Fibroblast of skin of right quadriceps (primary cell): ENCODE results near the gene GPR3.

ENCODE experiments used
- DNase-seq: peaks from one replicate; pipeline ENCODE4 v3.0.0-alpha.2; 2013

GPR3 gene

DNA sequence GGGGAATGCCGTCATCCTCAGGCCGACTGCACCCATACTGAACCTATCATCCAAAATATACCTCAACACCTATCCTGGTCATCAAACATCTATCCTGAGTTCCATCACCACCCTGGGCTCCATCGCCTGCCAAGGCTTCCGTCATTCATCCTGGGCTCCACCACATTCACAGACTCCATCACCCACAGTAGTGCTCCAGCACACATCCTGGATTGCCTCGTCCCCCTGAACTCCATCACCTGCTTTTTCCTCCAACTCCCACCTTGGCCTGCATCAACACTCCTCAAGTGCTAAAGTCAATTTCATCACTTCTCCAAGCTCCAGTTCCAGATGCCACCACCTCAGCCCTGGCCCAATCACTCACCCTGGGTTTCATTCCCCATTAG lies 33.5 kb upstream of the GPR3 start:
- DNase-seq, result no peak

DNA sequence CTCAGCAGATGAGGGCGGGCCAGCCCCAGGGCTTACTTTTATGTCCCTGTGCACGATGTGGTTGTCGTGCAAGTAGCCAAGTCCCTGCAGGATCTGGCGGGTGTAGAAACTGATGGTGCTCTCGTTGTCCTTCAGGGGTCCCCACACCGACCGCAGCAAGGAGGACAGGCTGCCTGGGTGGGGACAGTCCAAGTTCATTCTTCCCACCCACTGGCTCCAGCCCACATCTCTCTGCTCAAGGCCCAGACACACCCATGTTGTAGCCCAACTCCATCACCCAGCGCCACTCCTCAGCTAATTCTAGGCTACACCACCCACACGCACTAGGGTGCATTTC lies 32.6 kb upstream of the GPR3 start:
- no peak for DNase-seq

DNA sequence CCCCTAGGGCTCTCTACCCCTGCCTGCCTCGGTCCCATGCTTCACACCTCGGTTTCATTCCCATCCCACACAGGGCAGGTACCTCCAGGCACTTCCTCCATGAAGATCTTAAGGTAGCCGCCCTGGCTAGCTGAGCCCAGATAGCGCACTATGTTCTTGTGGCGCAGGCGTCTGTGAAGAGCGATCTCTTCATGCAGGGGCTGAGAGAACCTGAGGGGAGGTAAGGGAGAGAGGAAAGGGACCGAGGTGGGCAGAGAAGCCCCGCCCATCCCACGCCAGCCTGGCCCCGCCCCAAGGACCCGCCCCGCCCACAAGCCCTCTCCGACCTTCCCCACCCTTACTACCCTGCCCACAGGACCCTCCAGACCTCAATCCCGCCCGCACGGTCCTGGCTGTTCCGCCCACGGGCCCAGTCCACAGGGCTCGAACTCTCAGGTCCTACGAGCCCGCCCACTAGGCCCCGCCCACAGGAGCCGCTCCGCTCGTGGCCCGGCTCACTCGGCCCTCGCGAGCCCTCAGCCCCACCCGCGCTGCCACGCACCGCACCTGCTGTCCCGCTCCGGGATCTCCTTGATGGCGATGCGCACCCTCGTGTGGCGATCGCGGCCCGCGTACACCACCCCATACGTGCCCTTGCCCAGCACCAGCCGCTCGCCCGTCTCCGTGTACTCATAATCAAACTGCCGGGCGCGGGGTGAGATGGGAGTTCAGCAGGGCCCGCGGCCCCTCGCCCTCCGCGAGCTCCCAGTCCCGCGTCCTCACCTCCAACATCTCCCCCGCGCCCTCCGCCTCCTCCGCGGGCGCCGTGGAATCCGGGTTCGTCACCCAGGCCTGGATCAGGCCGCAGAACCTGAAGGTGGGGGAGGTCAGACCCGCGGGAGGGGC lies 32.0 kb upstream of the GPR3 start:
- DNase-seq, result no peak

DNA sequence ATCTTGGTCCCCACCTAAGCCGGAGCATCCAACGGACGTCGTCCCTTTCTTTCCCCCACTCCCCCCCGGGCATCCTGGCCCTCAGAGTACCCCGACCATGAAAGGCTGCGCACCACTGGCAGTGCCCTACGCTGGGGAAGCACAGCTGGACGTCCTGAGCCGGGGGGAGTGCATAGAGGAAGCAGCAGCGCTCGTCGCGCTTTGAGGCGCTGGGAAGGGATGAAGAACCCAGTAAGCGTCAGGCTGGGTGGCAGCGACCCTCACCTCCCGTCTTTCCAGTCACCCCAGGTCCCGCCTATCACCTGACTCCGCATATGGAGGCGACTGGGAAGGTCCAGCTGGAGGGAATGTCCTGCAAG lies 31.4 kb upstream of the GPR3 start:
- no peak for DNase-seq

DNA sequence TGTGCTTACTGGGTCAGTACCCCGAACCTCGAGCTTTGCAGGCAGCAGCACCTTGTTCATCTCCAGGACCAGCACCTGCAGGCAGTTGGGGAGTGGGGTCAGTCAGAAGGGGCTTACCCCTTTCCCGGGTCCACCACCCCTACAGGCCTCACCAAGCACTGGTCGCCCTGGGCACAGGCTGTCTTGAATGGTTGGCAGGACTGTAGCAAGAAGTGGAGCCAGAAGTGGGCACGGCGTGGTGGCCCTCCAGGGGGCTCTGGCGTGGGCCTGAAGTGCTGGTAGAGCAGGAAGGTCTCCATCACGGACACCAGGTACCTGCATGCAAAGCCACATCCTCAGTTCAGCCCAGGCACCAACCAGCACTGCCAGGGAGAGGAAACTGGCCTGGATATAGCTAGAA lies 30.9 kb upstream of the GPR3 start:
- no peak for DNase-seq

DNA sequence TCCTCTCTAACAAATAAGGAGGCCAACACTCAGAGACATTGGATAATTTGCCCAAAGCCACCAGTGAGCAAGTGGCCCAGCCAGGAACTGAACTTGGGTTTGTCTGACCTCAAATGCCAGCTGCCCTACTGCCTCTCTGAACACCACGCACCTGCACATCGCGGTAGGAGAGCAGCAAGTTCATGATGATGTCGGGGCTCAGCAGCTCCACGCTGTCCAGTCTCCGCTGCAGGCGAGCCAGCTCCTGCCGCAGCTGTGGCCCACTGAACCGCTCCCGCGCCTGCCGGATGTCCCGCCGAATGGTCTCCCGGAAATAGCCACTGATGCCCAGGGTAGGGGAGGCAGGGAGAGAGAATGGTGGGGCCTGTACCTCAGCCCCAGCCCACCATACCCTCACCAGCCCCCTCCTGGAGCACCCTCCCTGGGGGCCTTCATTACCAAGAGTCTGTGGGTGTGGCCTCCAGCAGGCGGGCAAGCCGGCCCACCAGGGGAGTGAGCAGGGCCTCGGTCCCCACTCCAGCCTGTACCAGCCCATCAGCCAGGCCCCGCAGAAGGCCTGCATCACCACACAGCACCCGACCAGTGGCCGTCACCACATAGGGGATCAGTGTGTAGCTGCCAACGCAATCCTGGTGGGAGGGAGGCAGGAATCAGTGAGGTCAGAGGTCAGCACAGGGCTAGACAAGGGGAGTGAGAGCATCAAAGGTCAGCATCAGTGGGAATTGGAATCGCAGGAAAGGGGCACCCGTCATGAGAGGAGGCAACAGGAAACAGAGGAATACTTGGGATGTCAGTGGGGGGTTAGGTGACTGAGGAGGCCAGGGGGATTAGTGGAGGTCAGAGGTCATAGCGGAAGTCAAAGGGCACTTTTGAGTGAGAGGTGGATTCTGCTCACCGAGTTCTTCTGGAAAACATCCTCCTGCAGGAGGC lies 28.4 kb upstream of the GPR3 start:
- no peak for DNase-seq

DNA sequence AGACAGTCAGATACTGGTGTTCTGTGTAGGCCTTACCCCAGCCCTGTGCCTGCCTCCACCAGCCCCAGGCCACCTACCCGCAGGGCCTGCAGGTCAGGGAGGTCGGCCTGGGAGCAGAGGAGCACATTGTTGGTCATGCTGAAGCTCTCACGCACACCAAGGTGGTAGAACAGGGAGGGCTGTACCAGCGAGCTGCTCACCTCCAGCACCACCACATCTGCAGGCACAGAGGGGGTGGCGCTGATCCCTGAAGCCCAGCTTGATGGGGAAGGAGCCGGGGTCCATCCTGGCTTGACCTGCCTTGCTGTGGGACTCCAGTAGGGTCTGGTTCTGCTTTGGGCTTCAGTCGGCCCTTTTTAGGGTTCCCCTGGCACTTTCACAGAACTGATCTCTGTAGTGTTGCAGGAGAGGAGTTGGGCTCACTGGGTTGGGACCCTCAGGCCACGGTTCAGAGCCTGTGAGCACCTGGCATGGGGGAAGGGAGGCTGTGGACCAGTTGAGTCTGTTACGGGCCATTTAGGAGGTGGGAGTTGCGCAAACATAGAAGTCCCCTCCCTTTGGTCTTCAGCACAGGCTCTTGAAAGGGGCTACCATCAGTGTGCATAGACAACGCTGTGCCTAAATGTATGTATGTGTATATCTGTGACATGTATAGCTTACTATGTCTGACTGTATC lies 27.6 kb upstream of the GPR3 start:
- no peak for DNase-seq

DNA sequence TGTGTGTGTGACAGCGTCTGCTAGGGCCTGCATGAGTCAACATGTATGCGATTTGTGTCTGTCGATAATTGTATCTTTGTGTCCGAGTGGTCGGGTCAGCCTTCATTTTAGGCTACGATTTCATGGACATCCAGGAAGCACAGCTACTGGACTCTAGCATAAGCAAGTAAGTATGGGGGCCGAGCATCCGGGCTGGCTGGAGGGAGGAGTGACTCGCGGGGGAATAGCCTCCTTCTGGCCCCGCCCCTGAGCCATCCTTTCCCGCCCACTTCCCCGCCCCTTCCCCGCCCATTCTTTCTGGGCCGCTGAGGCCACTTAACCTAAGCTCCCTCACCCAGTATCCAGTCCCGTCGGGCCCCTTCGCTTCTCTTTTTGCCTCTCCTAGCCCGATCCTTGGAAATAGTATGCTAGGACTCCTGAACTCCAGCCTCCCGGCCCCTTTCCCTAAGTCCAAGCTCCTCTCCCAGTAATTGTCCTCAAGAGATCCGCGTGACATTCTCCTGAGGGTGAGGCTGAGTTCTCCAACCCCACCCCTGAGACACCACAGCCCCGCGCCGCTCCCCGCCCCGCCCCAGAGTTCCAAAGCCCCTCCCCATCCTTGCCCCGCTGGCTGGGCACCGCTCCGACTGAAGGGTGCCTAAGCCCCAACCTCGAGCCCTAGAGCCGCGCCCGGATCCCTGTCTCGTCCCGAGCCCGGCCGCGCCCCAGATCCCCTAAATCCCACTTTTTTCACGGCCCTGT lies 26.9 kb upstream of the GPR3 start:
- peak; percentile 88 for DNase-seq

DNA sequence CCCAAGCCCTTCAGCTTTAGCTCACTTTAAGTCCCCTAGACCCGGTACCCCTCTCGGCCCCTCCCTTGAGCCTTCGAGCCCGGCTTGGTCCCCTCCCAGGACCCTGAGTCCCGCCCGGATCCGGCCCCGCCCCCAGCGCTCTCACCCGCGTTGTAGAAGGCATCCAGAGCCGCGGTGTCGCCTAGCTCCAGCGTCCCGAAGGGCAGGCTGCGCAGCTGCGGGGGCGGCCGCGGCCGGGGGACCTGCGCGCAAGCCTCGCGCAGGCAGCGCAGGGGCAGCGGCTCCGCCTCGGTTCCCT lies 26.4 kb upstream of the GPR3 start:
- peak; percentile 82 for DNase-seq

DNA sequence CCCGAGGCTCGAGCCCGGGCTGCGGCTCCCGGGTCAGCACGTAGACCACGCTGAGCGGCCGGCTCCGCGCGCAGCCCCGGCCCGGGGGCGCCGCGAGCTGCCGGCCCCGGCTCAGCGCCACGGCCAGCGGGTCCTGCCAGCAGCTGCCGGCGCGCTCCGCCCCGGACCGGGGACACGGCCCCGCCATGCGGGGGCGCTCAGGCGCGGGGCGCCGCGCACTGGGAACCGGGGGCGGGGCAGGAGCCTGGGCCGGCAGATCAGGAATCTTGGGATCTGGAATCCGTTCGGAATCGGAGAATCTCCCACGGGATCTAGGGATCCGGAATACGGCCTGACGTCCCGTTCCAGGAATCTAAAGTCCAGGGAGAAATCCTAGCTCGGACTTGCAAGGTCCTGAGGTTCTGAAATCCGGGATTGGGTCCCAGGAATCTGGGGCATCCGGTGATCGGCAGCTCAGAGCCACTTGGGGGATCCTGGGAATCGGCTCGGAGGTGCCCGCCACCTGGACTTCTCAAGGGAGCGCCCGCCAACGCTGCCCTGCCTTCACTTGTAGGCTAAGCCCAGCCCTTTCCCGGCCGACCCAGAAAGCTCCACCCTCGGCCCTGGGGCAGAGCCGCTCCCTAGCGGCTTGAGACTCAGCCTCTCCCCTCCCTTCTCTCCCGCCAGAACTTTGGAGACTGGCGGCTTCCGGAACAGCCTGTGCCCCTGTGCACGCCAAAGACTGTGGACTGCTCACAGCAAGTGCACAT lies 25.8 kb upstream of the GPR3 start, which contains the start of gene MAP3K6:
Gene MAP3K6, minus strand, starts transcription at position 551 of the 749 bp plus-strand sequence. Its CDS starts 364 bp downstream, at position 187.
- peak; percentile 73 for DNase-seq

DNA sequence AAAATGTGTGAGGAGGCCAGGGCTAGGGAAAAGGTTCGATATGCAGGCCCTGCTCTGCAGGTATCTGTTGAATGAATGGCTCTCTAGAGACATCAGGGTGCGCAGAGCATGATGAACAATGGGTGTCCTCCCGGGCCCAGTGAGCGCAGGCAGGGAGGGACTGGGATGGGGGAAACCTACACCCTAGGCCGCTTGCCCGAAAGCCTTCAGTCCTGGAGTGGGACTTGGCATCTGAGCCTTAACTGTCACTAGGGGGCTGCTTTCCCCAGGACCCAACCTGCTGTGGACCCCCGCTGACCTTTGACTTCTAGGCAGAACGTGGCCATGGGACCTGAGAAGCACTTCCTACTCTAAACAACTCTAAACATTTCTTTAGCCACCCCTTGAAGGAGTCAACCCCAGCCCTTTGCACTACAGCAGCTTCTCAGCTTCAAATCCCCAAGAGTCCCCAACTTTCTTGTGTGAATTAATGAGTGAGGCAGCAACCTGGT lies 25.2 kb upstream of the GPR3 start:
- DNase-seq, result no peak

DNA sequence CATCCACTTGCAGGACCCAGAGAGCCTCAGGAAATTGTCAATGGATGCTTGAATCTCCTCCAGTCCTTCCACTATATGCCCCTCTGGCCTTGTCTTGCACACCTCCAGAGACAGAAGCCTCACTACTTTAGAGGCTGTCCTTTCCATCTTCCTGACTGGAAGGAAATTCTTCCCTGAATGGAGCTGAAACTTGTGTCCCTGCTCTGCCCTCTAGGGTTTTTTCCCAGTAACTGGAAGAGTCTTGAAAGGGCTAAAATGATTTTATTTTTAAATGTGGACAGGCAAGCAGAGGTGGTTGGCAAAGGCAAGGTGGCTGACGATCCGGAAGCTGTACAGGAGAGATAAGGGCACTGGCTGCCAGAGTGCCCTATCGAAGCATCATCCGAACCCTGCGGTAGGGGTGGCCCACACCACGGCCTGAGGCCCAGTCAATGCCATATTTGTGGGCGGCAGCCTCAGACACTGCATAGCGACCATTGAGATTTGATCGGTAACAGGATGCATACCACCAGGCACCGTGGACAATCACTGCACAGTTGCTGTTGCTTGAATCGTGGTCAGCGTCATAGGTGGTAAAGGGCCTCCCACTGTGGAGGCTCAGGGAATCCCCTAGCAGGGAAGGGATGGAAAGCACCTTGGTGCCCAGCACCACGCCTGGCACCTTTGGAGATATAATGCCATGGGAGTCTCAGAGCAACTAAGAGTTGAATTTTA lies 23.4 kb upstream of the GPR3 start:
- DNase-seq, result no peak

DNA sequence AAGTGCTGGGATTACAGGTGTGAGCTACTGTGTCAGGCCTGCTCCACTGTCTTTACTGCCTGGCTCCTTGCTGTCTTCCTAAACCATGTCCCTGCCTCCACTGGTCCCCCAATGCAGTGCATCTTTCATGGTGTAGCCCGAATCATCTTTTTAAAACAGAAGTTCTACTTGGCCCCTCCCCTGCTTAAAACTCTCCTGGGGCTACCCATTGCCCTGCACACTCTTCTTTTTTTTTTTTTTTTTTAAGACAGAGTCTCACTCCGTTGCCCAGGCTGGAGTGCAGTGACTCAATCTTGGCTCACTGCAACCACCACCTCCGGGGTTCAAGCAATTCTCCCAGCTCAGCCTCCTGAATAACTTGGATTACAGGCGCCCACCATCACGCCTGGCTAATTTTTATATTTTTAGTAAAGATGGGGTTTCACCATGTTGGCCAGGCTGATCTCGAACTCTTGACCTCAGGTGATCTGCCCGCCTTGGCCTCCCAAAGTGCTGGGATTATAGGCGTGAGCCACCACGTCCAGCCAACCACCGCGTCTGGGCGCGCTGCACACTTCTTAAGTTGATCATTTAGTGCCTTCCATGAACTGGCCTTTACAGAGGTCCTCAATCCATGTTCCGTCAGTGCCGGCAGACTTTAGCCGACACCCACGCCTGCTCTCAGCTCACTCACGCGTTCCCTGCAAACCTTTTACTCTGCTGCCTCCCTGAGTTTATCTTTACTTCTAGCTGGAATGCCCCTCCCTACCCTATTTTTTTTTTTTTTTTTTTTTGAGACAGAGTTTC lies 20.2 kb upstream of the GPR3 start:
- DNase-seq, result no peak

DNA sequence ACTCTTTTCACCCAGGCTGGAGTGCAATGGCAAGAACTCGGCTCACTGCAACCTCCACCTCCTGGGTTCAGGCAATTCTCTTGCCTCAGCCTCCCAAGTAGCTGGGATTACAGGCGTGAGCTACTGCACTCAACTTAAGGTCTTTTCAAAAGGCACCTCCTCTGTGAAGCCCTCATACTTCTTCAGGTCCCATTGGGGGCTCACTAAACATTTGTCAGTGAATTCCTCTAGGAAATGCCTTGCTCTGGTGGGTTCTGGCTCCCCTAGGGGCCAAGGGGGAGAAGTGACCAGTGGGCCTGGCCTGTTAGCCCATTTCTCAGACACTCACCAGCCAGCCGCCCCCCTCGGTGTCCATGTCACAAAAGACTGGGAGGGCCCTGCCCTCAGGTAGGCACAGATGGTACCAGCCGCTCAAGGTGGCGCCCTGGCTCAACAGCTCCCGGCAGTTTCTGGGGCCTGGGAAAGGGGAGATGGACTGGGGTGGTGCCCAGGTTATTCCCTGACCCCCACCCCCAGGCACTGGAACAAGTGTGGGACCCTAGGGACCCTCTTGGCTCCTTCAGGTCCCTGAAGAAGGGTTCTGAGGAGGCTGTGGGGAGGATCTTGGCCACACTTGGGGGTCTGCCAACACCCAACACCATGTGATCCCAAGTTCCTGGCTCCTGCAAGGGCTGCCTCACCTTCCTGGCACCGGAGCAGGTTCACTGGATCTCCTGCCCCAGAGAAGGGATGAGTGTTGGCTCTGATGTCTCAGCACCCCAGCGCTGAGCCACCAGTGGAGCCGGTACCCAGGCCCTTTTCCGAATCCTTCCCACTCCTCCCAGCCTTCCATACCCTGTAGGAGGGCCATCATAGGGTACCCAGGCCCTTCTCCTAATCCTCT lies 19.4 kb upstream of the GPR3 start:
- DNase-seq, result no peak

DNA sequence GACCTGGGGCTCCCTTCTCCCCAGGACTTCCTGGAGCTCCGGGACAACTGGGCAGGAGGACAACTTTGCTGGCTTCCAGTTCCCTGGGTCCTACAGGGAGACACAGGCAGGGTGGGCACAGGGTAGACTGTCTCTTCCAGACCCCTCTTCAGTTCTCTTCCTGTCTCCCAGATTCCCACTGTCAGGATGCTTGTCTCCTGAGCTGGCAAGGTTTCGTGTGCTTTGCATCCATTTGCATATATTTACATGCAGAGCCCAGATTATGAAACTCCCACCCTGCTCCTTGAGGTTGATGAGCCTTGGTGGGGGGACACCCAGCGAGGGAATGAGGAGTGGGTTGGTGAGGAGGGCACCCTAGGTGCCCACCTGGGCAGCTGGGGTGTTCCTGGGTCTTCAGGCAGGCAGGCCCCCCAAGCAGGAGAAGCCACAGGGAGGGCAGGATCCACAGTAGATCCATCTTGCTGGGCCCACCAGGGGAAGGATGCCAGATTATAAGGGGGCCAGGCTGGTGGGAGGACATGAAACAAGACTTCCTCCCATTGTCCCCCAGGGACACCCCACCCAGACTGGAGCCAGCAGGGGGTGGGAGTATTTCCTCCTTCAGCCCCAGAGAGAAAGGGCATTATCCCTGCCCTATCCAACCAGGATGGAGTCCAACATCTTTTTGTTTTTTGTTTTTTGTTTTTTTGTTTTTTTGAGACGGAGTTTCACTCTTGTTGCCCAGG lies 17.9 kb upstream of the GPR3 start, which contains the start of gene FCN3:
Gene FCN3, minus strand, starts transcription at position 463 of the 725 bp plus-strand sequence. Its CDS starts 6 bp downstream, at position 457.
- no peak for DNase-seq

DNA sequence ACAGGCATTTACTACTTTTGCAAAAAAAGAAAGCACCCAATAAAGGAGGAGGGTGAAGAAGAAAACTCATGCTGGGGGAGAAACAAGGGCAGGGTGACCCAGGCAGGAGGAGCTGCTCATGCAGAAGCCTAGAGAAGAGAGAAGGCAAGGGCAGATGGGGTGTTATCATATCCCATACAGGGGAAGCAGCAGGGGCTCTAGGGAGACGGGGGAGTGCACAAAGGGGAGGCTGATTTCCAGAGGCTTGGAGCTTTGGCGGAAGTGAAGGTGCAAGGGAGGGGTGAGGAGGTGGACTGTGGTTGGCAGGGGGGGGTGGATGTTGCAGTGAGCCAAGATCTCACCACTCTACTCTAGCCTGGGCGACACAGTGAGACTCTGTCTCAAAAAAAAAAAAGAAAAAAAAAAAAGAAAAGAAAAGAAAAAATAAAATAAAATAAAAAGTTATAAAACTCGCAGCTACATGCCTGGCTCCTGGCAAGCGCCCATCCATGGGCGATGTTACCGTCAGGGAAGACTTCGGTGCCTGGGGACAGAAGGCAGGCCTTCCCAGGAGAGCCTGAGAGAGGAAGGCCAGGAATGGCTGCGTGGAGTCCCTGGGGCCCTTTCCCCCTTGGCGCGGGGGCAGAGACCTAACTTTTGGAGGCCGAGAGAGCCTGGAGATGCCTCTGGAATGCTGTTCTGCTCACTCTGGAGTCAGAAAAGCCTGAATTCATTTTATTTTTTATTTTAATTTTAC lies 14.5 kb upstream of the GPR3 start:
- DNase-seq, result no peak

DNA sequence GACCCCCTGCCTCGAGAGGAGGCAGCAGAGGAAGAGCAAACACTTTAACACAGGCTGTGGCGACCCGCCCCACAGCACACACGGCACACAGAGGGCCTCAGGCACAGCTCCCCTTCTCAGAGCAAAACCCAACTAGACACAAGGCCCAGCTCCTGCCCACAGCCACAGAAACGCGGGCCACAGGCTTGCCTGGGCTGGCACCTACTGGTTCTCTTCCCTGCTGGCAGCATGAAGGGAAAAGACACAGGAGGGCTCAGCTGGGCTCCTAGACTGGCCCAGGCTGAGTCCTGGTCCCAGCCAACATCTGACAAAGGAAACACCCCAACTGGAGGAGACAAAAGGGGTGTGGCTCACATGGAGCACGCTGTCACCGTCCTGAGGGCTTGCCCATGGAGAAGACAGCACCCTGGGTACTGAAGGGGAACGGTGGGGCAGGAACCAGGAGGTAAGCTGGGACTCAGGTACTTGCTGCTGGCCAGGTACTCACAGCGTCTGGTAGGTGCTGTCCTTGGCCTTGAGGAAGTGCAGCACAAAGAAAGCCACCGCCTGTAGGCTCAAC lies 12.8 kb upstream of the GPR3 start:
- no peak for DNase-seq
